Midbrain (tissue), 1 donor: ENCODE data around the gene DAZAP2.

ENCODE experiments used
- DNase-seq: peaks from one replicate; lab custom pipeline; 2025; lab: John Stamatoyannopoulos, UW

Gene DAZAP2, protein sequence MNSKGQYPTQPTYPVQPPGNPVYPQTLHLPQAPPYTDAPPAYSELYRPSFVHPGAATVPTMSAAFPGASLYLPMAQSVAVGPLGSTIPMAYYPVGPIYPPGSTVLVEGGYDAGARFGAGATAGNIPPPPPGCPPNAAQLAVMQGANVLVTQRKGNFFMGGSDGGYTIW

DNA sequence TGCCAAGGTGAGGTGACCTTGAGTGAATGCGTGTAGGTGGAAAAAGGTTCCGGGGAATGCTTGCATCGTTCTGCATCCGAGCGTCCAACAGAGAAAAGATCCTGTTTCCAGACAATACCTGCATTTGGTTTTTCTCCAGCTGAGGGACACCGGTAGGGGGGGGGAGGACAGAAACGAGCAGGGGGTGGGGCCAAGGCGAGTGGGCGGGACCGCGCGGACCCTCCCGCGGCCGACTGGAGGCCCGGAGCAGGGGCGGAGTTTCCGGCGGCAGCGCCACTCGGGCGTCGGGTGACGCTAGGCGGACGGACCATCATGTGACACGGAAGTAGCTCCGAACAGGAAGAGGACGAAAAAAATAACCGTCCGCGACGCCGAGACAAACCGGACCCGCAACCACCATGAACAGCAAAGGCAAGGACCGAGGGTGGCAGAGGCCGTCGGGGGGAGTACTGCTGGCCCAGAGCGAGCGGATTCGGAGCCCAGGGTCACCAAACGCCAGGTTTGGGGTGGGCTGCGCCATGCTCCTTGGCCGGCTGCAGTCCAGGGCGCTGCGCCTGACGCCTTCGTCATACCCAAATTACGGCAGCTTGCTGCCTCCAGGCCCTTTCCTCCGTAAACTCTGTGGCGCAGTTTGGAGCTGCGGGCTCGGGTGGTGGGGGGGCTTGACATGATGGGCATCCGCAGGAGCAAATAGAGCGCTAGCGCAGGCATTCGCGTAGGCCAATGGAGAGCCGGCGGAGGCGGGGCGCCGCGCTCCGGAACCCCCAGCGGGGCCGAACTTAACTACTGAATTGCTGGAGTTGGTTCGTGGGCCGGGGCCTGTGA, at the start of gene DAZAP2:
Gene DAZAP2, plus strand, starts transcription at position 317 of the 825 bp plus-strand sequence. Its CDS starts 82 bp downstream, at position 399.
- DNase-seq, result peak; percentile 96

DNA sequence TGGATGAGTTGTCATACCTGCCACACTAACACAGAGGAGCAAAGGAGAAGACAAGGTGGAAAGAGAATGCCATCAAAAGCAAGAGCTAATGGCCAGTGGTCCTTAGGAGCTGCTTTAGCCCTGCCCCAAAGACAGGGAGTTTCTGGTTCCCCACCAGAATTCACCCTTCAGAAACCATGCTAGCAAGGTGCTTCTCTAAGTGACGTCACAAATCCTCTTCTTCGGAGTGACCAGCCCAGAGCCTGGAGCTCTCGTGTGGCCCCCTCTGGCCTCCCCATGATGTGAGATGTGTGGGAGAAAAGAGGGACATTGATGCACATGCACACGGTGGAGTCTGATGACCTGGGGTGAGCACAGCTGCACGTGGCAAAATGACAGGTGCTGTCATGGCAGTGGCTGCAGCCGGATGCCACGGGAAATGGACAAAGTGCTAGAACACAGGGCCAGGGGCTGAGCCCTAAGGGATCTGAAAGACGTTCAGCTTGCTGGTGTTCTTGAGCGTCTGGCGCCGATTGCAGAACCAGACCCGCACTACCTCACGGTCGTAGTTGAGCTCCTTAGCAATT, 48.8 kb upstream of the DAZAP2 start:
- DNase-seq, result no peak

DNA sequence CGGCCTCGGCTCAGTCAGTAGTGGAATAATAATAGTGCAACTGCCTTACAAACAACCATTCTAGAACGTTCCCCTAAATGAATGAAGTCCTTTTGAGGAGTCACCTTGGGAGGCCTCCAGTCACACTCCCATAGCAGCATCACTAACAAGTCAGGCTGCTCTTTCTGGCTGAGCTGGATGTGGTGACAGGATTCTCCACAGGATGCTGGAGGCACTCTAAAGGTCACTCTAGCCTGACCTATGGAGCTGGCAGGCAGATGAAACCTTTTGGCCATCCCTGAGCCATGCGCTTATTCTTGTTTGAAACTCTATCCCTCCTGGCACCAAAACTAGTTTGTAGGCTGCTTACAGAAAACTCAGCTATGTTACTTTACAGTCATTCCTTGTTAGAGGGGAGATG, 47.8 kb upstream of the DAZAP2 start:
- no peak for DNase-seq

DNA sequence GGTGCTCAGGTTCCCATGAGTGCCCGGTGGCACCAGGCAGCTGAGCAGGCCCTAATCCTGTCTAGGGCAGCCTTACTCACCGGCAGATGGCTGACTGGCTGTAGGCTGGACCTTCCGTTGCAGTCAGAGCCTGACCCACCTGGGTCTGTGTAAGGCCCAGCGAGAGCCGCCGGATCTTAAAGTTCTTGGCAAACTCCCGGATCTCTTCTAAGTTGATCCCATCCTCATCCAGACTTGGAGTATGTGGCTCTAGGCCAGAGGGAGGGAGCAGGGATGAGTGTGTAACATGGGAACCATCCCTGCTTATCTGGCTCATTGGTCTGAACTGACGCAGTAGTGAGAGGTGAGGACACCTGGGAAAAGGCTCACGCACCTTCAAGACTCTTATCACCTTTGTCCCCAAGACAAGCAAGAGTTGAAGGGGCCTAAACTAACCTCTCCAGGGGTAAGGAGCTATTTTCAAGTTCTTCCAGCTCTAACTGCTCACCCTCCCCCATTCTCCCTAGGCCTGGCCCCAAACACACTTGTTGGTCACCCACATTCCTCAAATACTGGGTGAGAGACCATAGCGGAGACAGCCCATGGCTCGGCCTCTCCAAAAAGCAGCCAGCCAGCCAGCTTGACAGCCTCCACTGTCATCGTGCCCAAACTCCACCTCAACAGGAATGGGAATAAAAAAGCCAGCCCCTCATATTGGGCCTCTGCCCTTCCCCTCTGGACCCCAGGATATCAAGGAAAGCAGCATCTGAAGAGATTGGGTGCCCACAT, 46.9 kb upstream of the DAZAP2 start:
- no peak for DNase-seq

GRCh38 chr12:51192284-51192671, 46.3 kb upstream of the DAZAP2 start:
- DNase-seq, result no peak

DNA sequence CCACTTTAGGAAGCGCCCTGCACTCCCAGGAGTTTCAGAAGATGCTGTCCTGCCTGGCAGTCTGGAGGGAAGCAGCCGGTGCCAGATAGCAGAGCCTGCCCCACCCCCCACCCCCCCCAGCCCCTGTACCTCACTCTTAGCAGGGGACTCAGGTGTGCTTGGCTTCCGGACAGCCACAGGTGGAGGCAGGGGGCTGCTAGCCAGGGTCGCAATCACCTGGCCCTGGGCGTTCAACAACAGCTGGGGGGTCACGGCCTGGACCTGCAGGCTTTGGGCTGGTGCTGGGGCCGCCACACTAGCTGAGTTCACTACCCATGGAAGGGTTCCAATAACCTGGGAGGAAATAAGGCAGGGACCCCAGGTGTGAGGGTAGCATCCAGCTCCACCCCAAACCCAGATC, 42.8 kb upstream of the DAZAP2 start:
- no peak for DNase-seq

DNA sequence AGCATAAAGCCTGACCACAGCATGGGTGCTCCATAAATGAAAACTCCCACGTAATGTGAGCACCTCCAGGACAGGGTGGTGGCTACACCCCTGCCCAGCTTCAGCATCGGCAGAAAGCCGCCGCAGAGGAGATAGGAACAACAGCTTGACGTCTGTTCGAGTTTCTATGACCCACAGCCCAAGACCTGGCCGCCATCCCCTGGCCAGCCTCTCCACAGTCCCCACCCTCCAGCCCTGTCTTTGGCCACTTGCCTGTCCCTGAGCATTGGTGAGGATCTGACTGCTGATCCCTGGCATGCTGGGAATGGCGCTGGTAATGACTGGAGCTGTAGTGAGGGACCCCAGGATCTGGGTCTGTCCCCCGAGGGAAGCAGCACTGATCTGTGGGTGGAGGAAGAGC, 42.1 kb upstream of the DAZAP2 start:
- DNase-seq, result no peak

- no peak for DNase-seq
Measured at GRCh38 chr12:51197736-51198567, 40.7 kb upstream of the DAZAP2 start.

DNA sequence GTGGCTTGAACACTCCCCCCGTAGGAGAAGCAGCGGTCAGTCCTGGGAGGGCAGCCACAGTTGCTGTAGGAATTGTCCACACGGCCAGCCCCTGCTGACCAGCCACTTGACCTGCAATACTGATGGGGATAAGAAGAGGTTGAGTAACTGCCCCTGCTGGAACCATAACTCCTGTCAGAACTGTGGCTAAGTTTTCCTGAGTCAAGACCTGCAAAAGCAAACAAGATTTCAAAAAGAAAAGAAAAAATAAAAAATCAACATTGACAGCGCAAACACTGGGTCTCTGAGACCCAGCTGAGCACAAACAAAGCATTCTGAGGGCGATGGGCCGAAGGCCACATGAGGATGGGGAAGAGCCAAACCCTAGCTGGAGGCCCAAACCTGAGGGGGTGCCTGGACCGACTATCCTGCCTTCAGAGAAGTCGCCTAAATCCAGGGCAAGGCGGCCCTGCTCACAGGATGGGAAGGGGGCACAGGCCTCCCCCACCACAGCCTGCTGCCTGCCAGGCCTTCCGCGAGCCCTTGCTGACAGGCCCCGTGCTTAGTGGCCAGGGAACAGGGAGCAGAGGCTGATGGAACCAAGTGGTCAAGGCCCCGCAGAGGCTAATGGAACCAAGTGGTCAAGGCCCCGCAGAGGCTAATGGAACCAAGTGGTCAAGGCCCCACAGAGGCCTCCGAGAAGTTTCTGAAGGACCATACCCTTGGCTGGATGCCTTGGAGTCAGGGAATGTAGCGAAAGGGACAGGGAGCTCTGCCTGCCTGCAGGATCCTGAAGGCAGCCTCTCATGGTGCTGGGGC, 39.9 kb upstream of the DAZAP2 start:
- no peak for DNase-seq

GRCh38 chr12:51199366-51199945, 39.2 kb upstream of the DAZAP2 start:
- no peak for DNase-seq

GRCh38 chr12:51200156-51200555, 38.5 kb upstream of the DAZAP2 start:
- DNase-seq, result no peak

DNA sequence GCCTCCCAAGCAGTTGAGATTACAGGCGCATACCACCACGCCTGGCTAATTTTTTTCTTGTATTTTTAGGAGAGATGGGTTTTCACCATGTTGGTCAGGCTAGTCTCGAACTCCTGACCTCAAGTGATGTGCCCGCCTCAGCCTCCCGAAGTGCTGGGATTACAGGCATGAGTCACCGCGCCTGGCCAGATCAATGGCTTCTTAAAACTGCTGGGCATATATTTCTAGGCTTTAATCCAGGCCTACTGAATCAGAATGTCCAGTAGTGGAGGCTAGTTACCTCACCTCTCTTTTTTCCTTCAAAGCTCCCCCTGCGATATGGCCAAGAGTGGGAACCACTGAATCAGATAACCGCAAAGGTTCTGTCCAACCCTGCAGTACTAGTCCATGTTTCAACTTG, 37.8 kb upstream of the DAZAP2 start:
- DNase-seq, result no peak

DNA sequence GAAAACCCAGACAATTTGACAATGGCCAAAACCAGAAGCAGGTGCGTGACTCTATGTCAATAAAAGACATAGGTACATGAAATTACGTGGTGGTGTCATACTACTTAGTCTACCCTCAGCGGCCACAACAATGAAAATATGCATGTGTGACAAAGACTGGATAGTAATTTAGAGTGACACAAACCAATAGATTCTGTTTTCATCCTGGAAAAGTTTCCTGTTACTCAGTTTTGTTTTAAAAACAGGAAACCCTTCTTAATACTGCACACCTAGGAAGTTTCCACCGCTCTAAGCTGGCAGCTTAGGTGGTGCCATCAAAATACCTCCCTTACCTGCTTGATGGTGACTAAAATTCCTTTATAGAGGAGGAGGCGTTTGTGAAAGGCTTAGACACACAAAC, 35.9 kb upstream of the DAZAP2 start:
- no peak for DNase-seq

GRCh38 chr12:51205350-51205749, 33.3 kb upstream of the DAZAP2 start:
- peak; percentile 29 for DNase-seq

DNA sequence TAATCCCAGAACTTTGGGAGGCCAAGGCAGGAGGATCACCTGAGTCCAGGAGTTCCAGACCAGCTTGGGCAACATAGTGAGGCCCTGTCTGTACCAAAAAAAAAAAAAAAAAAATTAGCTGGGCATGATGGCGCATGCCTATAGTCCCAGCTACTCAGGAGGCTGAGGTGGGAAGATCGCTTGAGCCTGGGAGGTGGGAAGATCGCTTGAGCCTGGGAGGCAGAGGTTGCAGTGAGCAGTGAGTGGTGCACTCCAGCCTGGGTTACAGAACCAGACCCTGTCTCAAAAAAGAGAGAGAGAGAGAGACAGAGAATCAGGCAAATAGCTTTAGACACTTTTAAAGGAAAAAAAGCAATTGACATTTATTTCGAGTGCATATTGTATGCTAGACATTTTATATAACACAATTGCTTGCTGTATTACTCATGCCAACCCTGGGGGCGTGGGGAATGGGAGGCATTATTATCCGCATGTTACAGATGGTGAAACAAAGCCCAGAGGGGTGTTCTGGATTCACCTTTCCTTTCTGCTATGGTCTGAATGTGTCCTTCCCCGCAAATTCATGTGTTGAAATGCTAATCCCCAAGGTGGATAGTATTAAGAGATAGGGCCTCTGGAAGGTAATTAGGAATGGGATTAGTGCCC, 30.5 kb upstream of the DAZAP2 start:
- no peak for DNase-seq

DNA sequence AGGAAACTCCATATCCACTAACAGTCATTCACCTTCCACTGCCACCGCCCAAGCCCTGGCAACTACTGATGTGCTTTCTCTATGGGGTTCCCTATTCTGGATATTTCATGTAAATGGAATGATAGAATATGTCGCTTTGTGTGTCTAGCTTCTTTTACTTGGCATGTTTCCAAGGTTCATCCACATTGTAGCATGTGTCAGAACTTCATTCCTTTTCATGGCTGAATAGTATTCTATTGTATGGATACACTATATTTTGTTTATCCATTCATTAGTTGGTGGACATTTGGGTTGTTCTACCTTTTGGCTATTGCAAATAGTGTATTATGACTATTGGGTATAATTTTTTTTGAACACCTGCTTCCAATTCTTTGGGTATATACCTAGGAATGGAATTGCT, 29.4 kb upstream of the DAZAP2 start:
- DNase-seq, result no peak

- peak; percentile 59 for DNase-seq
Measured at GRCh38 chr12:51210690-51211395, 27.8 kb upstream of the DAZAP2 start.

- no peak for DNase-seq
Measured at GRCh38 chr12:51214895-51215294, 23.7 kb upstream of the DAZAP2 start.

DNA sequence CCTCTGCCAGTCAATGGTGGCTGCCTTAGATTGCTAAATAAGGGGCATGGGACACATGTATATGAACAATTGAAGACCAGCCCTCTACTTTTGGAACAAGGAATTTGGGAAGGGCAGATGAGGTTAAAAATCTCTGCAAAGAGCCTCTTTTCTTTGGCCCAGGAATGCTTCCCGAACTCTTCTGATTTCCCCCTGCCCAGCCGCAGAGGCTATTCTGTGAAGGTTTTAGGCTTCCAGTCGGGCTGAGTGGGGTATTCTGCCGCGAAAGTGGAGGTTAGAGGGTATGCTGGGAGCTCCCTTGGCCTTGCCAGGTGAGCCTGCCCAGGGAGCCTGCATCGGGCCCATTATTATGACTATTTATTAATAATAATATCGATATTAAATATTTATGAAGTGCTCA, 22.0 kb upstream of the DAZAP2 start:
- no peak for DNase-seq
